H9 (cell line): ENCODE measurements around the gene LRRC40. TPM values are rescaled to one million over a fixed set of nuclear protein-coding genes. Genes with fewer than 3 reads are reported as not detected.

ENCODE experiments used
- DNase-seq: peaks from one replicate; pipeline ENCODE4 v3.0.0-alpha.2; 2017
- H2AFZ ChIP-seq: one replicate; pipeline ENCODE4 v1.6.1; 2013; ENCODE audit warnings: mild to moderate bottlenecking, low read length, control low read depth, moderate library complexity
- H2AK5ac ChIP-seq: 2 replicates; pipeline ENCODE4 v1.6.1; 2013; ENCODE audit warnings: low read length, control low read depth, mixed read lengths; ENCODE audit not compliant: insufficient read length
- H2BK120ac ChIP-seq: one replicate; pipeline ENCODE4 v1.6.1; 2013; ENCODE audit warnings: low read depth, mild to moderate bottlenecking, low read length, control low read depth, inconsistent platforms; ENCODE audit not compliant: poor library complexity, severe bottlenecking
- H2BK12ac ChIP-seq: 2 replicates; pipeline ENCODE4 v1.6.1; 2013; ENCODE audit warnings: low read length, control low read depth, mixed read lengths, low read depth; ENCODE audit not compliant: insufficient read length
- H2BK15ac ChIP-seq: 2 replicates; pipeline ENCODE4 v1.6.1; 2013; ENCODE audit warnings: low read depth, low read length, control low read depth
- H2BK20ac ChIP-seq: one replicate; pipeline ENCODE4 v1.6.1; 2013; ENCODE audit warnings: low read depth, mild to moderate bottlenecking, low read length, control low read depth, inconsistent platforms; ENCODE audit not compliant: poor library complexity, severe bottlenecking
- H2BK5ac ChIP-seq: 2 replicates; pipeline ENCODE4 v1.6.1; 2013; ENCODE audit warnings: low read length, control low read depth, mixed read lengths; ENCODE audit not compliant: insufficient read length
- H3K14ac ChIP-seq: 2 replicates; pipeline ENCODE4 v1.6.1; 2013; ENCODE audit warnings: low read length, control low read depth; ENCODE audit not compliant: insufficient read depth
- H3K18ac ChIP-seq: 2 replicates; pipeline ENCODE4 v1.6.1; 2013; ENCODE audit warnings: low read depth, mild to moderate bottlenecking, mixed read lengths, low read length, control low read depth; ENCODE audit not compliant: insufficient read length
- H3K23ac ChIP-seq: 2 replicates; pipeline ENCODE4 v1.6.1; 2013; ENCODE audit warnings: low read length, control low read depth, mixed read lengths, low read depth; ENCODE audit not compliant: insufficient read length
- H3K23me2 ChIP-seq: 2 replicates; pipeline ENCODE4 v1.6.1; 2013; ENCODE audit warnings: low read depth, mild to moderate bottlenecking, mixed read lengths, low read length, control low read depth; ENCODE audit not compliant: insufficient read length, poor library complexity, severe bottlenecking
- H3K27ac ChIP-seq: 2 replicates; pipeline ENCODE4 v1.5.1; 2013; ENCODE audit warnings: low read length, control low read depth, mixed read lengths, low read depth; ENCODE audit not compliant: insufficient read length
- H3K27me3 ChIP-seq: 2 replicates; pipeline ENCODE4 v1.6.1; 2013; ENCODE audit warnings: low read length, control low read depth, inconsistent platforms; ENCODE audit not compliant: insufficient read depth
- H3K4ac ChIP-seq: 2 replicates; pipeline ENCODE4 v1.6.1; 2013; ENCODE audit warnings: low read depth, mild to moderate bottlenecking, control low read depth, inconsistent platforms, low read length, moderate library complexity
- H3K4me1 ChIP-seq: 2 replicates; pipeline ENCODE4 v1.6.1; 2013; ENCODE audit warnings: low read length, control low read depth, inconsistent platforms; ENCODE audit not compliant: insufficient read depth
- H3K4me2 ChIP-seq: 2 replicates; pipeline ENCODE4 v1.6.1; 2013; ENCODE audit warnings: low read length, control low read depth, mixed read lengths; ENCODE audit not compliant: insufficient read length, insufficient read depth
- H3K56ac ChIP-seq: 2 replicates; pipeline ENCODE4 v1.6.1; 2013; ENCODE audit warnings: low read depth, mild to moderate bottlenecking, mixed read lengths, low read length, control low read depth; ENCODE audit not compliant: insufficient read length
- H3K79me1 ChIP-seq: 2 replicates; pipeline ENCODE4 v1.6.1; 2013; ENCODE audit warnings: low read depth, mild to moderate bottlenecking, moderate library complexity, low read length, control low read depth, inconsistent platforms; ENCODE audit not compliant: insufficient read depth, poor library complexity, severe bottlenecking
- H3K79me2 ChIP-seq: 2 replicates; pipeline ENCODE4 v1.6.1; 2013; ENCODE audit warnings: low read length, control low read depth, inconsistent platforms; ENCODE audit not compliant: insufficient read depth
- H3K9ac ChIP-seq: 2 replicates; pipeline ENCODE4 v1.6.1; 2013; ENCODE audit warnings: low read length, control low read depth, mixed read lengths; ENCODE audit not compliant: insufficient read length; ENCODE audit errors: extremely low read depth
- H3K9me3 ChIP-seq: one replicate; pipeline ENCODE4 v1.6.1; 2013; ENCODE audit warnings: low read depth, low read length, inconsistent platforms; ENCODE audit not compliant: control insufficient read depth
- H3T11ph ChIP-seq: one replicate; pipeline ENCODE4 v1.6.1; 2013; ENCODE audit warnings: mild to moderate bottlenecking, low read length, control low read depth, inconsistent platforms
- H4K20me1 ChIP-seq: one replicate; pipeline ENCODE4 v1.6.1; 2013; ENCODE audit not compliant: control insufficient read depth, insufficient read length, insufficient read depth
- H4K5ac ChIP-seq: 2 replicates; pipeline ENCODE4 v1.6.1; 2013; ENCODE audit warnings: low read depth, mild to moderate bottlenecking, mixed read lengths, low read length, control low read depth; ENCODE audit not compliant: insufficient read length
- H4K8ac ChIP-seq: replicated peaks from 2 replicates; pipeline ENCODE4 v1.6.1; 2013; ENCODE audit warnings: low read length, control low read depth, mixed read lengths, low read depth; ENCODE audit not compliant: insufficient read length
- H4K91ac ChIP-seq: 2 replicates; pipeline ENCODE4 v1.6.1; 2013; ENCODE audit warnings: low read depth, mild to moderate bottlenecking, moderate library complexity, mixed read lengths, low read length, control low read depth; ENCODE audit not compliant: insufficient read length
- H3K27ac Mint-ChIP-seq, 3 experiments: 2 replicates in 2 of 3; 3 replicates in 1 of 3; pipeline ENCODE4 v1.8.0; 2020 to 2021; ENCODE audit warnings: mixed read lengths in 3 of 3, mild to moderate bottlenecking in 1 of 3, moderate library complexity in 1 of 3
- H3K27me3 Mint-ChIP-seq: 2 replicates; pipeline ENCODE4 v1.8.0; 2021; ENCODE audit warnings: low read depth, mild to moderate bottlenecking, moderate library complexity, mixed read lengths
- H3K36me3 Mint-ChIP-seq, 3 experiments: 2 replicates in 2 of 3; 3 replicates in 1 of 3; pipeline ENCODE4 v1.8.0; 2020 to 2021; ENCODE audit warnings: low read depth in 3 of 3, mixed read lengths in 3 of 3; ENCODE audit not compliant: insufficient read depth in 1 of 3
- H3K4me1 Mint-ChIP-seq, 2 experiments: 2 replicates each; pipeline ENCODE4 v1.8.0; 2020; ENCODE audit warnings: mixed read lengths in 2 of 2
- H3K4me3 Mint-ChIP-seq, 2 experiments: 2 replicates in 1 of 2; 3 replicates in 1 of 2; pipeline ENCODE4 v1.8.0; 2020 to 2021; ENCODE audit warnings: mild to moderate bottlenecking in 2 of 2, mixed read lengths in 2 of 2, moderate library complexity in 1 of 2
- H3K9me3 Mint-ChIP-seq, 2 experiments: 2 replicates in 1 of 2; 3 replicates in 1 of 2; pipeline ENCODE4 v1.8.0; 2020; ENCODE audit warnings: mild to moderate bottlenecking in 2 of 2, mixed read lengths in 2 of 2, moderate library complexity in 1 of 2
- WGBS: extraction: QIAGEN DNeasy Blood & Tissue Kit; methylation state at CpG from one replicate; pipeline ENCODE4 v1.1.7; 2013; ENCODE audit warnings: missing lambda C conversion rate, low lambda C conversion rate, mixed read lengths; ENCODE audit not compliant: insufficient read length; ENCODE audit errors: extremely low coverage; 5-methylcytosine and 5-hydroxymethylcytosine counted together
- total RNA-seq: library from RNA; stranded (reverse); gene quantifications from 2 replicates; pipeline ENCODE4 v1.2.1, GENCODE V29; 2021
- TF ChIP-seq, protein P1 (sequence below): fragments of 200-600 bp; sonication (generic); conservative IDR thresholded peaks from 3 replicates; pipeline ENCODE4 v1.8.0; 2021; ENCODE audit warnings: antibody characterized with exemption, mild to moderate bottlenecking

LRRC40 gene
- total RNA-seq, 1 experiment from 2014 or later, result 27.6 TPM

DNA sequence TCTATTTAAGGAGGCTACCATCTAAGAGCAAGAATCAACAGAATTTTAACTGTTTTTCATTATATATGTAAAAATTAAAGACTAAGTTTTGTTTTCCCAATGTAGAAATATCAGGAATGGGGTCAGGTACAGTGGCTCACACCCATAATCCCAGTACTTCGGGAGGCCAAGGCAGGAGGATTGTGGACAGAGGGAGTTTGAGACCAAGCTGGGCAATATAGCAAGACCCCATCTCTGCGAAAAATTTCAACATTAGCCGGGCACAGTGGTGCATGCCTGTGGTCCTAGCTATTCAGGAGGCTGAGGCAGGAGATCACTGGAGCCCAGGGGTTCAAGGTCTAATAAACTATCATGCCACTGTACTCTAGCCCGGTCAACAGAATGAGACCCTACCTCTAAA is 5.3 kb downstream of the LRRC40 start:
- H3K9me3 Mint-ChIP-seq, result no peaks in the 10 kb centered on the region
- no peak for DNase-seq
- no peak overlapping the region for H3K9ac ChIP-seq
- peaks cover 11% of the 10 kb centered on the region; the same call in 1 of the 2 replicates for H3K79me2 ChIP-seq
- H2AFZ ChIP-seq, result no peak overlapping the region
- H3K79me1 ChIP-seq, result peaks cover 3% of the 10 kb centered on the region
- peaks cover 9 to 13% of the 10 kb centered on the region in 2 experiments for H3K4me1 Mint-ChIP-seq
- no peaks in the 10 kb centered on the region for H3K27me3 Mint-ChIP-seq
- H2BK12ac ChIP-seq, result no peak overlapping the region
- no peak overlapping the region for H2BK15ac ChIP-seq
- H3K4me2 ChIP-seq, result no peak overlapping the region
- H3K4me1 ChIP-seq, result no peaks in the 10 kb centered on the region
- no peak overlapping the region for H2AK5ac ChIP-seq
- H3K27ac ChIP-seq, result no peak overlapping the region
- no peak overlapping the region for H3K18ac ChIP-seq
- H3K4ac ChIP-seq, result no peak overlapping the region
- H2BK5ac ChIP-seq, result no peak overlapping the region
- peaks cover 3% of the 10 kb centered on the region for H3K23me2 ChIP-seq
- no peaks in the 10 kb centered on the region; a peak in 1 of 7 replicates for H3K36me3 Mint-ChIP-seq
- WGBS, result no CpG with 5 or more reads among the region's 4 CpGs
- H4K20me1 ChIP-seq, result no peaks in the 10 kb centered on the region
- H4K5ac ChIP-seq, result no peak overlapping the region
- no peak overlapping the region for H2BK120ac ChIP-seq
- no peak overlapping the region for H3K23ac ChIP-seq
- H3K14ac ChIP-seq, result no peak overlapping the region
- no peak overlapping the region for H3T11ph ChIP-seq
- H4K91ac ChIP-seq, result no peak overlapping the region
- H4K8ac ChIP-seq, result no peak overlapping the region
- H2BK20ac ChIP-seq, result no peak overlapping the region
- H3K27me3 ChIP-seq, result no peaks in the 10 kb centered on the region
- H3K27ac Mint-ChIP-seq, result no peak overlapping the region
- no peaks in the 10 kb centered on the region for H3K9me3 ChIP-seq
- no peak overlapping the region for H3K4me3 Mint-ChIP-seq
- no peak overlapping the region for H3K56ac ChIP-seq
- TF ChIP-seq, protein P1, sequence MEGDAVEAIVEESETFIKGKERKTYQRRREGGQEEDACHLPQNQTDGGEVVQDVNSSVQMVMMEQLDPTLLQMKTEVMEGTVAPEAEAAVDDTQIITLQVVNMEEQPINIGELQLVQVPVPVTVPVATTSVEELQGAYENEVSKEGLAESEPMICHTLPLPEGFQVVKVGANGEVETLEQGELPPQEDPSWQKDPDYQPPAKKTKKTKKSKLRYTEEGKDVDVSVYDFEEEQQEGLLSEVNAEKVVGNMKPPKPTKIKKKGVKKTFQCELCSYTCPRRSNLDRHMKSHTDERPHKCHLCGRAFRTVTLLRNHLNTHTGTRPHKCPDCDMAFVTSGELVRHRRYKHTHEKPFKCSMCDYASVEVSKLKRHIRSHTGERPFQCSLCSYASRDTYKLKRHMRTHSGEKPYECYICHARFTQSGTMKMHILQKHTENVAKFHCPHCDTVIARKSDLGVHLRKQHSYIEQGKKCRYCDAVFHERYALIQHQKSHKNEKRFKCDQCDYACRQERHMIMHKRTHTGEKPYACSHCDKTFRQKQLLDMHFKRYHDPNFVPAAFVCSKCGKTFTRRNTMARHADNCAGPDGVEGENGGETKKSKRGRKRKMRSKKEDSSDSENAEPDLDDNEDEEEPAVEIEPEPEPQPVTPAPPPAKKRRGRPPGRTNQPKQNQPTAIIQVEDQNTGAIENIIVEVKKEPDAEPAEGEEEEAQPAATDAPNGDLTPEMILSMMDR, result no peak
